Measurements from ENCODE around the gene WFS1. TPM values are rescaled to one million over a fixed set of nuclear protein-coding genes. Genes with fewer than 3 reads are reported as not detected.

WFS1 gene
- total RNA-seq, 4 donors from 2014 or later: 124 to 174 (median 132) TPM

DNA sequence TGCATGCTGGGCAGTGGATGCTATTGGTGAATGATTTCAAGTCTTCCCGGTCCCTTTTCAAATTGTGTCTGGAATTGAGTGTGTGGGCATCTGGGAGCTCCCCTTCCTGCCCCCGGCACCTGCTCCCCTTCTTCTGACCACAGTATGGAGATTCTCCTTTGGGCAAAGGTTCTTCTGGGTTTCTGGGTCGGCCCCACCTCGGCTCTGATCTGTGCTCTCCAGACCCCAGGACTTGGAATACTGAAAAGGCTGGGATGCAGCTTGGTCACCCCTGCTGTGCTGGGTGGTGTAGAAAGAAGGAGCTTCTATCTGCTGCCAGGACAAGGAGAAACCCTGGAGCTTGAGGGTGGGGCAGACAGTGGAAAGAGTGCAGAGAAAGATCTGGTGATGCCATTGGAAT lies 78.8 kb downstream of the WFS1 start:
- no peaks in the 10 kb centered on the region for H3K27me3 ChIP-seq
- no peaks in the 10 kb centered on the region for H3K4me1 ChIP-seq
- intact Hi-C loops (cut with DNase I): no loop called here
- H3K4me3 ChIP-seq (replicated peaks in 1 of 3): no peak overlapping the region
- WGBS, 2 donors: 83 to 86% methylated on average over 4 of the region's 4 CpGs
- TF ChIP-seq POLR2A (IDR thresholded peaks at IDR 0.05): no peak
- TF ChIP-seq, protein P1, sequence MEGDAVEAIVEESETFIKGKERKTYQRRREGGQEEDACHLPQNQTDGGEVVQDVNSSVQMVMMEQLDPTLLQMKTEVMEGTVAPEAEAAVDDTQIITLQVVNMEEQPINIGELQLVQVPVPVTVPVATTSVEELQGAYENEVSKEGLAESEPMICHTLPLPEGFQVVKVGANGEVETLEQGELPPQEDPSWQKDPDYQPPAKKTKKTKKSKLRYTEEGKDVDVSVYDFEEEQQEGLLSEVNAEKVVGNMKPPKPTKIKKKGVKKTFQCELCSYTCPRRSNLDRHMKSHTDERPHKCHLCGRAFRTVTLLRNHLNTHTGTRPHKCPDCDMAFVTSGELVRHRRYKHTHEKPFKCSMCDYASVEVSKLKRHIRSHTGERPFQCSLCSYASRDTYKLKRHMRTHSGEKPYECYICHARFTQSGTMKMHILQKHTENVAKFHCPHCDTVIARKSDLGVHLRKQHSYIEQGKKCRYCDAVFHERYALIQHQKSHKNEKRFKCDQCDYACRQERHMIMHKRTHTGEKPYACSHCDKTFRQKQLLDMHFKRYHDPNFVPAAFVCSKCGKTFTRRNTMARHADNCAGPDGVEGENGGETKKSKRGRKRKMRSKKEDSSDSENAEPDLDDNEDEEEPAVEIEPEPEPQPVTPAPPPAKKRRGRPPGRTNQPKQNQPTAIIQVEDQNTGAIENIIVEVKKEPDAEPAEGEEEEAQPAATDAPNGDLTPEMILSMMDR (IDR thresholded peaks at IDR 0.05): no peak
- no peak for DNase-seq
- no peak overlapping the region for H3K27ac ChIP-seq
- H3K9me3 ChIP-seq: no peaks in the 10 kb centered on the region
- no peaks in the 10 kb centered on the region for H3K36me3 ChIP-seq

DNA sequence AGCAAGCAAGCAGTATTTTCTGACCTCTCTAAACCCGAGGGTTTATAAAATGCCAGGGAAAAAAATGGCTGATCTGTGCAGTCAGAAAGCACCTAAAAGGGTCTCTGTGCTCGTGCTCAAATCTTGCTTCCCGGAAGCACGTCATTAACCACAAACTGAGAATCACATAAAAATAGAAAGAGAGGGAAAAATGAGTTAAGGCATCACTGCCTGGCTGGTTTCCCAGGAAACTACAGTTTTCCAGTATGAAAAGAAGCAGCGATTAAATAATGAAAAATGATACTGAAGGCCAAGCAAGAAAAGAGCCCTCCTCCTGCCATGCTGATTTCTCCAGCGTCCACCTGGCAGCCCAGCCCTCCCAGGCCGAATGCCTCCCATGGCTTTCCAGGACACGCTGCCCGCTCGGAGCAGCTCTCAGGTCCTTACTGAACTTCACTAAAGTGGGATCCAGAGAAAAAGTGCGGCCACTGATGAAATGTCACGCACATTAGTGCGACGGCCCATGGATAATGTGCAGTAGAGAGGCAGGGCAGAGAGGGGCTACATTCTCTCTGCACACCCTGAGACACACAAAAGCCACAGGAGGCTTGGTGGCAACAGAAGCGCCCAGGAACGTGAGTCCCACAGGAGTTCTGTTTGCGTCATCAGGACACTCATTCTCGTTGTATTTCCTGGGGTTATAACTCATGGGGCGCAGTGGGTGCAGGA lies 80.4 kb downstream of the WFS1 start:
- no peak overlapping the region for H3K27ac ChIP-seq
- no peaks in the 10 kb centered on the region for H3K36me3 ChIP-seq
- TF ChIP-seq, protein P1 (IDR thresholded peaks at IDR 0.05): no peak
- no peak for TF ChIP-seq POLR2A (IDR thresholded peaks at IDR 0.05)
- no peak overlapping the region for H3K4me3 ChIP-seq (replicated peaks in 1 of 3)
- intact Hi-C loops (cut with DNase I): no loop called here
- H3K9me3 ChIP-seq: no peaks in the 10 kb centered on the region
- no peaks in the 10 kb centered on the region for H3K27me3 ChIP-seq
- WGBS, 2 donors: 60 to 75% methylated on average over 16 to 19 of the region's 19 CpGs
- DNase-seq: no peak
- H3K4me1 ChIP-seq: no peaks in the 10 kb centered on the region

DNA sequence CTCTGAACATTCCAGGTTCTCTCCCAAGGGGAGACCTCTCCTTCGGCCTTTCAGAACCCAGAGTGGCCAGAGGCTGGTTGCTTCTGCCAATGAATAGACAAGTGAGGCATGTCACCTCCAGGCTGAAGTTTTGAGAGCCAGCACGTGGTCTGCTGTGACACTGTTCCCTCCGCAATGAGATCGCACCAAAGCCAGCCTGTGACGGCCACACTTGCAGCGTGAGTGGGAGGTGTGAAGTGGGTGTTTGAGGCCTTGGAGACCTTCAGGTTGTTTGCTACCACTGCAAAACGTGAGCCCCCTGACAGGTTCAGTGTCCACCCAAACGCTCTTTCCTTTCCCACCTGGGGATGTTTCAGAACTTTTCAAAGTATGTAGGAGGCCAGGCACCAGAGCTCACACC lies 81.0 kb downstream of the WFS1 start:
- 54 to 56% methylated on average over 4 to 6 of the region's 8 CpGs for WGBS, 2 donors
- intact Hi-C loops (cut with DNase I): no loop called here
- no peak for TF ChIP-seq POLR2A (IDR thresholded peaks at IDR 0.05)
- TF ChIP-seq, protein P1 (IDR thresholded peaks at IDR 0.05): no peak
- no peak for DNase-seq
- Histone ChIP-seq H3K4me3 (replicated peaks in 1 of 3) (no peak overlapping the region), H3K4me1 (no peaks in the 10 kb centered on the region), H3K36me3 (no peaks in the 10 kb centered on the region), H3K9me3 (no peaks in the 10 kb centered on the region), H3K27me3 (no peaks in the 10 kb centered on the region), H3K27ac (no peak overlapping the region)

DNA sequence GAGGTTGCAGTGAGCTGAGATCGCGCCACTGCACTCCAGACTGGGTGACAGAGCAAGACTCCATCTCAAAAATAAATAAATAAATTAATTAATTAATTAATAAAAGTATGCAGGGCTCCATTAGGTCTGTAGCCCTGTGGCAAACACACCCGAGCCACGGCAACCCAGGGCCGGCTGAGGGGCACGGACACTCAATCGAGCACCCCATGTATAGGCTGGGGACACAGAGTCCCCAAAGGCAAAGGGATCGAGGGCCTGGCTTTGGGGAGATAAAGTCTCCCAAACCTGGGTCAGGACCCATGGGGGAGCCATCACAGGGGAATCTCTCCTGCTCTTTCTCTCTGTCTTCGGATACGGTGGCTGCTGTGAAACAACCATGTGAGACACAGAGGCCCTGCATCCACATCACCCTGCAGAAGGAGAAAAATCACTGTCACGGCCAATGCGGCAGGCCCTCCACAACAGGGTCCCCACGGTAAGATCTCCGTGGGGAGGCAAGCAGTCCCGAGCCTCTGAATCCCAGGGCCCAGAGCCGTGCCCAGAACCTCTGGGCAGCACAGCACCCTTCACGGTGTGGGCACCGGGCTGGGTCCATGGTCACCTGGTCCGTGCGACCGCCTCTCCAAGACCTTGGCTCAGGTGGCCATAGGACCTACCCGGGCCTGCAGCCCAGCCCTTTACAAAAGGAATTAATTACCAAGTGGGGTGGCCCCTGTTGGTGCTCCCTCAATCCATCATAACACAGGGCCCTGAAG lies 81.8 kb downstream of the WFS1 start:
- WGBS, 2 donors: 92 to 94% methylated on average over 18 to 21 of the region's 22 CpGs
- DNase-seq: no peak
- Histone ChIP-seq H3K27me3 (no peaks in the 10 kb centered on the region), H3K4me1 (no peaks in the 10 kb centered on the region), H3K9me3 (no peaks in the 10 kb centered on the region), H3K27ac (no peak overlapping the region), H3K36me3 (no peaks in the 10 kb centered on the region), H3K4me3 (replicated peaks in 1 of 3) (no peak overlapping the region)
- TF ChIP-seq POLR2A (IDR thresholded peaks at IDR 0.05): no peak
- TF ChIP-seq, protein P1 (IDR thresholded peaks at IDR 0.05): no peak
- intact Hi-C loops (cut with DNase I): no loop called here

All from thyroid gland (tissue), 4 donors.